DMS79 (cell line): ENCODE data around the gene JAML.
"Not testable (repeated sequence)": the region's sequence is repeated elsewhere in the genome, so short reads cannot be mapped to it uniquely, and the experiment has no call there.

Experiments used
- DNase-seq: peaks from one replicate; lab custom pipeline; 2025; lab: John Stamatoyannopoulos, UW

JAML gene

DNA sequence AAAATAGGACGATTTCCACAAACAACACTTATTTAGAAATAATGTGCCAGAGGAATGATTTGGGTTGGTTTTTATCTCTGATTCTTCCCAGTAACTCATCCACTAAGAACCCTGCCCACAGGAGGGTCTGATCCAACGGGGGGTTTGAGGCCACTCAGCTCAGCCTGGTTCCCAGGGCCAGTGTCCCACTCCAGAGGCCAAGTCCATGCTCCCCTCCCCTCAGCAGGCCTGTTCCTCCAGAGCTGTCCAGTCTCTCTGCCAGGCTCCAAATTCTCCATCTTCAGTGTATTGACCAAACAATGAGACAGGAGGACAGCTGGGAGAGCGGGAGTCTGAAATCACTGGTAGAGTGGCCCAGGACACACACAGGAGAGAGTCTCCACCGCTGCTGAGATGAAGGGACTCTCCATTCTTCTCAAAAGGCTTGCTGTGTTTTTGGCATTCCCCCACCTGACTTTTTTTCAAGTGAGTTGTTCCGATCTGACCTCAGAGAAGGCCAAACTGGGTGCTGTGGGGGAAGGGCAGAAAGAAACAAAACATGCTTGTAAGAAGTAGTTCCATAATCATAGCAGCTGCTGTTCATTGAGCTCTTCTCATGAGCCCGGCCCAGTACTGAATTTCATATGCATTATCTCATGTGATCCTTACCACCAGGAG is 30.8 kb downstream of the JAML start:
- no peak for DNase-seq

DNA sequence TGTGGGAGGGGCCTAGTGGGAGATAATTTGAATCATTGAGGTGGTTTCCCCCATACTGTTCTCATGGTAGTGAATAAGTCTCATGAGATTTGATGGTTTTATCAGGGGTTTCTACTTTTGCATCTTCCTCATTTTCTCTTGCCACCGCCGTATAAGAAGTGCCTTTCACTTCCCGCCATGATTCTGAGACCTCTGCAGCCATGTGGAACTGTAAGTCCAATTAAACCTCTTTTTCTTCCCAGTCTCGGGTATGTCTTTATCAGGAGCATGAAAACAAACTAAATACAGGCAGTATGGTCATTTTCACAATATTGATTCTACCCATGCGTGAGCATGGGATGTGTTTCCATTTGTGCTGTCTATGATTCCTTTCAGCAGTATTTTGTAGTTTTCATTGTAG is 32.0 kb downstream of the JAML start:
- DNase-seq: not testable (repeated sequence)

DNA sequence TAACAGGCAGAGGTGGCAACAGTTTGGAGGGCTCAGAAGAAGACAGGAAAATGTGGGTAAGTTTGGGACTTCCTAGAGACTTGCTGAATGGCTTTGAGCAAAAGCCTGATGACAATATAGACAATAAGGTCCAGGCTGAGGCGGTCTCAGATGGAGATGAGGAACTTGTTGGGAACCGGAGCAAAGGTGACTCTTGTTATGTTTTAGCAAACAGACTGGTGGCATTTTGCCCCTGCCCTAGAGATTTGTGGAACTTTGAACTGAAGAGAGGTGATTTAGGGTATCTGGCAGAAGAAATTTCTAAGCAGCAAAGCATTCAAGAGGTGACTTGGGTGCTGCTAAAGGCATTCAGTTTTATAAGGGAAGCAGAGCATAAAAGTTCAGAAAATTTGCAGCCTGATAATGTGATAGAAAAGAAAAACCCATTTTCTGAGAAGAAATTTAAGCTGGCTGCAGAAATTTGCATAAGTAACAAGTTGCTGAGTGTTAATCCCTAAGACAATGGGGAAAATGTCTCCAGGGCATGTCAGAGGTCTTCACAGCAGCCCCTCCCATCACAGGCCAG is 33.8 kb downstream of the JAML start:
- not testable (repeated sequence) for DNase-seq

DNA sequence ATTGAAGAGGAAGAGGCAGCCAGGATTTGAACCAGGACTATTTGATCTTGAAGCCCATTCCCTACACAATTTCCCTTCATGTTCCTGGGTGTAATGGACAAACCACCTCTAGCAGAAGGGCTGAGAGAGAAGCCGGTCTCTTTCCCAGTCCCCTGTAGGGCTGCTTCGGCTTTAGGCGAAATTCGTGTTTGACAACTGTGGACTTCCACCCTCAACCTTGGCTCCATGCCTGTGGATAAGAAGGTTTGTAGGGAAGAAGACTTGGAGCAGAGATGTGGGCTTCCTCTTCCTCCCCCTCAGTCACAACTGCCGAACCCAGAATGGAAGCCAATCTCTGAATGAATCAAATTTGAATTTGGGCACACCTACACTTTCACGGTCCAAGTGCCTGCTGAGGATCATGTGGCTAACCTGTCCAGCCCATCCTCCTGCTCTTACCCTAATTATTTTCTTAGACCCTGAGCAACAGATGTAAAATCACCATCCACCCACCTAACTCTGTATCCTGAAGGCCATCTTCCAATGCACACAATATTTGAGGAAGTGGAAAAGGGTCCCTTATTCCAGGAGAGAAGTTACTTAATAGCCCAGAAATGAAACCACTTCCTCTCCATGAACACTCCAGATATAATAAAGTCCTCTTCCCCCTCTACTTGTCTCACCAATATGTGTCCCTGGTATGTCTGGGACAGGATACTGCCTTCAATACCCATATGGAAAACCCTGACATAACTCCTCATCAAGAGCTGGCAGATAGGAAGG is 38.3 kb downstream of the JAML start:
- no peak for DNase-seq

DNA sequence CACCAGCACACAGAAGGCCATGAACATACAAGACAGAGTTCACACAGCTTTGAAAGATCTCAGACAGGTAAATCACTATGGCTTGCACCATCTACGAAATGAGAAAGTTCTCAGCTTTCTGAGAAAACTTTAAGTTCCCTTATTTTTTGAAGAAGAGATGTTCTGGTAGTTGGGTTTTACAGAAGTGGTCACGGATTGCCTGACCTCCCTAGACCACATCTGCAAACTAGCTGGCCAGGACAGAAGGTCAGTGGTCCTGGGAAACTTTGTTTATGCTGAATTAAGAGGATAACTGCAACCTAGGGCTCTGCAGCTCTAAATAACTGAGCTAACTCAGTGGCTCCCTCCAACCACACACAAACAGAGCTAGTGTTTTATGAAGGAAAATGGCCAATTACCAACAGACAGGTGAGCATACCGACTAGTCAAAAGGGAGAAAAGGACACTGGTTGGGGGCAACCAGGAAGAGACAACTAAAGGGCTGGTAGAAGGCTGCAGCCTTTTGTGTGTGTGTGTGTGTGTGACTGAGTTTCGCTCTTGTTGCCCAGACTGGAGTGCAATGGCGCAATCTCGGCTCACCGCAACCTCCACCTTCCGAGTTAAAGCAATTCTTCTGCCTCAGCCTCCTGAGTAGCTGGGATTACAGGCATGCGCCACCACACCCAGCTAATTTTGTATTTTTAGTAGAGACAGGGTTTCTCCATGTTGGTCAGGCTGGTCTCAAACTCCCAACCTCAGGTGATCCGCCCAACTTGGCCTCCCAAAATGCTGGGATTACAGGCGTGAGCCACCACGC is 39.8 kb downstream of the JAML start:
- DNase-seq: no peak

DNA sequence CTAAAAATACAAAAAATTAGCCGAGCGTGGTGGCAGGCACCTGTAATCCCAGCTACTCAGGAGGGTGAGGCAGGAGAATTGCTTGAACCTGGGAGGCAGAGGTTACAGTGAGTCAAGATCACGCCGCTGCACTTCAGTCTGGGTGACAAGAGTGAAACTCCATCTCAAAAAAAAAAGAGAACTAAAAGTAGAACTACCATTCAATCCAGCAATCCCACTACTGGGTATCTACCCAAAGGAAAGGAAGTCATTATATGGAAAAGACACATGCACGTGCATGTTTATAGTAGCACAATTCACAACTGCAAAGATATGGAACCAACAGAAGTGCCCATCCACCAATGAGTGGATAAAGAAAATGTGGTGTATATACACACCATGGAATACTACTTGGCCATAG is 41.1 kb downstream of the JAML start:
- not testable (repeated sequence) for DNase-seq

DNA sequence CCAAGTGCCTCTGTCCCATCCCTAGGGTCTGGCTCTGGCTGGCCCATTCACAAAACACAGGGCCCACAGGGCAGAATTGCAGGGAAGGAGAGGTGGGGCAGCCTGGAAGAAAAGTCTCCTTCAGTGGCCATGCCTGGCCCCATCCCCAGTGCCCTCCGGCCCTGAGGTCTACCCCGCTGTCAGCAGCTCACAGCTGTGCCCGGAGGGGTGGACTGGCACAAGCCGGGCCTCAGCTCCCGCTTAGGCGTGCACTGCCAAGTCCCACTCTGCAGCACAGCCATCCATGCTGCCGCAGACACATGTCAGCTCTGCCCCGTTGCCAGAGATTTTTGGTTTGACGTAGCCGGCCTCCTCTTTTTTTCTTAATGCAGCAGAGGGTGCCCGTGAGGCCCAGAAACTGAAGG is 44.5 kb downstream of the JAML start:
- DNase-seq: no peak

DNA sequence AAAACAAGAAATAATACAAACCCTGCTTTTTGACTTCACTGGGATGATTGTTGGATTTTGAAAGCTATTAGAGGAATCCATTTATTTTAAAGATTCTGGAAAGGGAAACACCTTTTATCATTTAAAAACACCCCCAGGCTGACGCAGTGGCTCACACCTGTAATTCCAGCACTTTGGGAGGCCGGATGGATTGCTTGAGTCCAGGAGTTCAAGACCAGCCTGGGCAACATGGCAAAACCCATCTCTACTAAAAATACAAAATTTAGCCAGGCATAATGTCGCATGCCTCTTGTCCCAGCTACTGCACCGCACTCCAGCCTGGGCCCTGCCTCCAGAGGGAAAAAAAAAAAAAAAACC is 48.1 kb downstream of the JAML start:
- DNase-seq: no peak

DNA sequence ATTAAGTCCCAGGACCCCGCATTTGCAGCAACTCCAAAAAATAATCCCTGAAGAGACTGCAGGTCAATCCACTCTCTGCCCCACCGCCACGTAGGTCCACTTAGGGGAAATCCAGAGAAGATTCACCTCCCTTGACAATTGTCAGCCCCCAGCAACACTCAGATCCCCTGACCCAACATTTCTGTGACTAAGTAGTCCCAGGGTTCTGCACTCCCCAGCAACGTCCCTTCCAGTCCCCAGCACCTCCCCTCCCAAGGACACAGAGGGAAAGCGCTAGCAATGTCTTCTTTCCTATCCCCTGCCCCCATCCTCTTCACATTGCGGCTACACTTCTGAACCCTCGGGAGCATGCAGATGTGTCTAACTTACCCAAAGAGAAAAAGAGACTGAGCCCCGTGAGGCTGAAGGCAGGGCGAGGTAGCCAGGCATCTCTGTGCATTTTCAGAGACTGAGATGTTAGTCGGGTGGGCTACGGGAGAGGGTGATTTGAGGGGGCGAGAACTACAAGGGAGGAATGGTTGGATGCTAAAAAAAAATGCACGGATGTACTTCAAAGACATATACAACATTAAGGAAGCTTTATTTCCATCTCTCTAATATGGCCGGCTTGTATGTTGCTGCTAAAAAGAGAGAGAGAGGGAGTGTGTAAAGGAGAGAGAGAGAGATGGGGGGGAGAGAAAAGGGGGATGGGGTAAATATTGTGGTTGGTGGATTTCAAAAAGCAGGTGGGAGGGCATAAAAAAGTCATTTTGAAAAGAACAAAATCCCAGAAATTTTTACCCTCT is 48.6 kb downstream of the JAML start, which contains the start of gene SCN2B:
Gene SCN2B (minus strand): TSS at position 647 of the 785 bp plus-strand sequence. CDS start 208 bp downstream, at position 439.
- DNase-seq: no peak

DNA sequence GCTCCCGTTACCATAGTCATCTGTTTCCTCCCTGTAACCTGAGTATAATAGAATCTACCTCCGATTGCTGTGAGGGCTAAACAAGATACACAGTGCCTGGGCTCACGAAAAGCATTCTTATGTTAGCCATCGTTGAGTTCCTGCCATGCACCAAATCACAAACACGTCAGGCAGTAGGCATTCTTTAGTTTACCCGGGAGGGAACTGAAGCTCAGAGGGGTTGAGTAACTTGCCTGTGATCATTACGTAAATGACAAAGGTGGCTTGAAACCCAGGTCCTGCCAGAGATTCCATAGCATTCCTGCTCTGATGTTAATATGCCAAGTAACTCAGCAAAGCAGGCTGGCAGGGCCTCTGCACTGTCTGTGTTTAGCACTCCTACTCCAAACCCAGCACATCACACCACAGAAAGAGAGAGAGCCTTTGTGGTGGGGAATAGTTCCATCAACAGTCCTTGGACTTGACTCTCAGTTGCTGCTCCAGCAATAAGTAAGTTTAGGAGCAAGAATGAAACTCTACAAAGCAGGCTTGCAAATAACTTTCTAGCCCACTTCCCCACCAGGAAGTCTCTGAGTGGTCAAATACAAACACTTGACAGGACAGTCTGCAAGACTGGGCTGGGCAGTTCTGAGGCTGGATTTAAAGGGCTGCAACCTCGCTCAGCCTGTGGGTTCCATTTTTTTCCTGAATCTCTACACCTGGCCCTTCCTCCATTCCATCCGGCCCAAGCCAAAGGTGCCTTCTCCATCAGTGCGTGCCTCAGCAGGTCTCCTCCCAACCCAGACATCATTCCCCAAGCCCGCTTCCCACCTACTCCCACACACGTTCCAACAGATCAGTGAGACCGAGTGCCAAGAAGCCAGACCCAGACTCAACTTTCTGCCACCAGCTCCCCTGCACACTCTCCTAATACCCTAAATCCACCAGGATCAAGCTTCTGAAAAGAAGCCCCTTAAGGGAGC is 49.5 kb downstream of the JAML start:
- no peak for DNase-seq

DNA sequence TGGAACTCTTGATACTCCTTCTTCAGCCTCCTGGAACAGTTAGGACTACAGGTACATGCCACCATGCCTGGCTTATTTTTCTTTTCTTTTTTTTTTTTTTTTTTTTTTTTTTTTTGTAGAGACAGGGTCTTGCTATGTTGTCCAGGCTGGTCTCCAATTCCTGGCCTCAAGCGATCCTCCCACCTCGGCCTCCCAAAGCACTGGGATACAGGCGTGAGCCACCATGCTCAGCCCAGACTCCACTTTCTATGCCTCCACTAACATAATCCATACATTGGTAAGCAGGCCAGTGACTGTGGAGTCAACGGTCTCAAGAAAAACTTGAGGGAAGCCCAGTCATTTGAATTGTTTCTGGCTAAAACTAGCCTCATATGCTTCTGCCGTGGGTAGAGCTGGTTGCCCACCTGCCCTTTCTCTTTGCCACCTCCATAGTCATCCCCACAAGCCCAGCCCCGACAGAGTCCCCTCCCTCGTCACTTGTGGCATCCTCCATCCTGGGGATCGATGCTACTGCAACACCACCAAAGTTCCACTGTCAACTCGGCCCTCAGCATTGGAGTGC is 50.7 kb downstream of the JAML start:
- DNase-seq: no peak

DNA sequence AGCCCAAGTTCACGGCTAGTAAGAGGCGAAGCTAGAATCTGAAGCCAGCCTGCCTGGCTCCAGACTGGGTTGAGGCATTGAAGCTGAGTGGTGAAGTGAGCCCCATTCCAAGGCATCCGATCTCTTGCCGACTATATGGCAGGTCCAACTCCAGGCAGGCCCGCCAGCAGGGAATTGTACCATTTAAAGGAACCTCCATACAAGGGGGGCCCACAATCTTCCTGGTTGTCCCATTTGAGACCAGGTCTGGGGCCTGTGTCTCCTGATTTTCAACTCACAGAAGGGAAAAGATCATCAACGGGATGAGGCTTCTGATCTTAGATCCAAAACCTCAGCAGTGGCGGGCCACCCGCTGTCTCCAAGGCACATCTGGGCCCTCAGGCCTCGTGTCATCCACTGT is 52.5 kb downstream of the JAML start:
- no peak for DNase-seq

DNA sequence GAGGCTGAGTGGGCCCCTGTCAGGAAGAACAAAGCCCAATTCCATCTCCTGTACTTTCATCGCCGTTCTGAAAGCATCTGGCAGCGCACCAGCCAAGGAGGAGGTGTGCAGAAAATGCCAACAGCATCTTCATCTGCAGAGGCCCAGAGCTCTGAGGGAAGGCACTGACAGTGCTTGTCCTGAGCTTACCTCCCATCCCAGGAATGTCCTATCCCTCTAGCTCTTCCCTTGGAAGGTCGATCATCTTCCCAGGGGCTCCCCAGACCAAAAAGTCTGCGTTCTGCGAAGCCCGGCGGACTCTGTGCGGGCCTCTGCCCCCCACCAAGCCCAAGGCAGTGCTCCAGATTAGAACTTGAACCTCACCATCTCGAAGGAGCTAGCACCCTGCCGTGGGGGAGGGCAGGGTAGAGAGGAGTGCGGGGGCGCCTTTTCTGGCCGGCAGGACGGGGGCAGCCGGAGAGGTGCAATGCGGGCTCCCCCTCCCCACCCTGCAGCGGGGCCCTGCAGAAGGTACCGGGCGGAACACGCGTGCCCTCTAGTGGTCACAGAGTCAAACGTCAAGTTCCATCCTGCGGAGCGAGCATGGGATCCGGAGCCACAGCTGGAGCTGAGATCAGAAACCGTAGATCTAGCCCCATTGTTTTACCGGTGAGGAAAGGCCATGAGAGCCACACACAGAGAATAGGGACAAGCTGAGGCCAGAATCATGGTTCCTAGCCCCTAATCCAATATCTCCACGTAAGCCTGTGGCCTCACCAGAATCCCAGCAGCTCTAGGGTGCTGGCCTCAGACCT is 53.3 kb downstream of the JAML start:
- peak; percentile 60 for DNase-seq

DNA sequence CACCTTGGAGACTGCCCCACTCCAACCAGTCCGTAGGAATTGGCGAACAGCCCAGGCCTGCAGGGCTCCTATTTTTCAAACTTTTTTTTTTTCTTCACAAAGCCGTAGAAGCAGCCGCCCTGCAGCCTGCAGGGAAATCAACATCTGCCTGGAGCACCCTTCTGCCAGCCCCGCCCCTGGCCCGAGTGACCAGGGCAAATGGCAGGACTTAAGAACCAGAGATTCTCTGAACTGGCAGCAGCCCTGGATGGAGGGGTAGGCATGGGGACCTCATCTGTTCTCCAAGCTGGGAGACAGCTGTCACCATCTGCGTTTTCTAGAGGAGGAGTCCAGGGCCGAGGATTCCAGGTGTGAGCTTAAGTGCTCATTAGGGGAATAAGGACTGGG is 53.9 kb downstream of the JAML start:
- peak; percentile 77 for DNase-seq

DNA sequence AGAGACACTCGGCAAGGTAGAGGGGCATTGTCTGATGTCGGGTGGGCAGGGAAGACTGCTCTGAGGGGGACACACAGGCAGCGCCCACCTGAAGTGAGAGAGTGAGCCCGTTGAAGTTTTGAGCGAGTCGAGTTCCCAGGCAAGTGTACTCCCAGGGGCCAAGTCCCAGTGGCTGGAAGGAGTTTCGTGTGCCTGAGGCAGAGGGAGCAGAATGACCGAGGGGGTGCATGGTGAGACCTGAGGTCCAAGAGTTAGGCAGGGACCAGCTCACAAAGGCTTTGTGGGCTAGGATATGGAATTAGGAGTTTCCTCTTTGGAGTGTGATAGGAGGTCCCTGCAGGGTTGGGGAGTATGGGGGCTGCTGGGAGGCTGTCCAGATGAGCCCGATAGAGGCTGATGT is 54.6 kb downstream of the JAML start:
- DNase-seq: no peak

DNA sequence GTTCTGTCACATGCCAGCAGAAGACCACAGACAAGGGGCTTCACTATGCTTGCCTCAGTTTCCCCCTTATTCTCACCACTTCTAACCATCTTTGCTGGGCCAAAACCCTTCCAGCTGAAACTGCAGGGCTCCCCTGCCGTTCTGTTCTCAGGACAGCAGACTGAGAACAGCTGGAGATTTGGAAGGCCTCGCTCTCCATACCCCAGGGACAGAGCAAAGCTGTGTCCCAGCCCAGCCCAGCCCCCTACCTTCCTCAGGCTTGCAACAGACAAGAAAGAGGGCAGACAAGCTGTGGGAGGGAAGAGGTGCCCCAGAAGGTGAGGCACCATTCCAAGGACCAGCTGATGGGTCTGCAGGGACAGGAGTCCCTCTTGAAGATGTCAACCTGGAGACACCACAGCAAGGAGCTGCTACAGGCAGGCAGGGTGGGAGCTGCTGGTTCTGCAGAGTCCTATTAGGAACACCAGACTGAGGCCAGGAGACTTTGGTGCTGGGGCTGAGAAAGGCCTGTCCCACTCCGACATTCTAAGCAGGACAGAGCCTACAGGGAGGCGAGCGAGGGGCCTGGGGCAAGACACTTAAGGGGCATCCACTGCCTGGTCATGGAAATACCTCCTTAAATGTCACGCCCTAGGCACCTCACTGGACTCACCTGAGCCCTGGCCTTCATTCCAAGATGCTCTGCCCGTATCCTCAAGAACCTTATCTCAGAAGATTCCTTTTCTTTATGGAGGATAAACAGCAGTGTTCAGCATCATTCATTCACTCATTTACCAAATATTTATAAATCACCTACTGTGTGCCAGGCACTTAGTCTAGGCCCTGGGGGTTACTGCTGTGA is 55.3 kb downstream of the JAML start:
- DNase-seq: no peak

DNA sequence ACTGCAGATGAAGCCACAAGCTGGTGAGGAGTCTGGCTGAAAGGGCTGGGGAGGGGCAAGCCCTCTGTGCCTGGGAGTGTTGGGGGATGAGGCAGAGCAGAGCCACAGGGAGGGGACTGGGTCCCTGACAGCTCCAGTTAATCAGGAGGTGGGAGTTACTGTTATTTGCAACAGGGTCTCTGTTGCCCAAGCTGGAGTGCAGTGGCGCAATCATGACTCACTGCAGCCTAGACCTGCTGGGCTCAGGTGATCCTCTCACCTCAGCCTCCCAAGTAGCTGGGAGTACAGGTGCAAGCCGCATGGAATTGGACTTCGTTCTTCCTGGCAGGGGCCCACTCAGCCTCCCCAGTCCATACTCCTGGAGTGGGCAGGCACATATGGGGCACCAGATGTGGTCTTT is 56.1 kb downstream of the JAML start:
- no peak for DNase-seq

DNA sequence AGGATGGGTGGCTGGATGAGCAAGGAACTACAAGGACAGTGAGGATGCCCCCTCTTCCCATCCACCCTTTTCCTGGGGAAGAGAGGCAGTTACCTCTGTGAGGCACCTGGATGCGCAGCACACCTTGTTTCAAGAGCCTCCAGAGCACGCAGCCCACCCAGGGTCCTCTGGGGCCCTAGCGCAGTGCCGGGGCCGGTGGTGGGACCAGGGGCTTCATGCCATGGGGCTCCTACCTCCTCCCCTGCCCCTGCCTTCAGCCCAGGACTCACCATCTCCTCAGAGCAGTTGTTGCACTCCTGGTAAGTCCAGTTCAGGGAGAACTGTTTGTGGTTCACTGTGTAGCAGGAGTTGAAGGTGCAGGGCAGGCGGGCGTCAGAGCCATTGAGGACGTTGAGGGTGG is 56.5 kb downstream of the JAML start:
- no peak for DNase-seq

DNA sequence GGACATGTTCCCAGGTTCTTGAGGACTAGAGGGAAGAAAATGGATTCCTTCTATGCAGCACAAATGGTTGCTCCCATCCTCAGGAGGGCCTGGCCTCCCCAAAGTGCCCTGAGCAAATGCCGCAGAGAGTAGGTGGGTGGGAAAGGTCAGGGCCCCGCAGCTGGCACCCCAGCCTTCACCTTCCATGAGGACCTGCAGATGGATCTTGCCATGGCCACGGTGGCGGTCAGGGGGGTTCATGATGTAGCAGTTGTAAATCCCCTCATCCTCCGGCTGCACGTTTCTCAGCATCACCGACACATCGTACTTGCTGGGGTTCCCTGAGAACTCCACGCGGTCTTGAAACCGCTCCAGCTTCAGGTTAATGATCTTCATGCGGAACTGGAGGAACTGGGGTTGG is 56.9 kb downstream of the JAML start:
- DNase-seq: no peak
